ENCODE results near the gene SHC2.

DNA sequence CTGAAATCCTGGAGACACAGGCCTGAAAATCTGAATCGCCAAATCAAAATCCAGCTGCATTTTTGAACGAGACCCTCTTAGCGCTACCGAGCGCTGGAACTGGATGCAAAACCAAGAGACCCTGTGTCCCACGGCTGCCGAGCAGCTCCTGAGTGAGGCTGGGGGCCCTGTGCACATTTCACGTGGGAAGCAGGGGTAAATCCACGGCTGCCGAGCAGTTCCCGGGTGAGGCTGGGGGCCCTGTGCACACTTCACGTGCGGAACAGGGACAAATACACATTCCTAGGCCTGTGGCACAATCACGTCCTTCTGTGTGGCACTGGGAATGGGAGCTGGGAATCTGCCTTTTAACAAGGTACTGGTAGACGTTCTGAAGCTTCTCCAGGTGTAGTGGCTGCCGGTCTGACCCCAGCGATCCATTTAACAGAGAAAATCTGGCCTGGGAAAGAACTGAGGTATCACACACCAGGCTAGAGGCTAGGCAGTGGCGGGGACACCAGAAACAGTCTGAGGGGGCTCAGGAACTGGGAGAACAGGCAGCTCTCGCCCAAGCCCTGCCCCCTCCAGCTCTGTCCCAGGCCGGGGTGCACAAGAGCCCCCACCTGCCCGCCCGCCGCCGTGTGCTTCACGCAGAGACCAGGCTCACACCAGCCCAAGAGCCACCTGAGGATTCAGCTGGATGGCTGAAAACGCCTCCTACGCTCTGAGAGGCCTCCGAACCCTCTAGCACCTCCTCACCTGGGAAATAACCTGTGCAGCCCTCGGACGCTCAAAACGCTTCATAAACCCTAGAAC, 40.9 kb downstream of the SHC2 start:
- TF ChIP-seq, protein P1, sequence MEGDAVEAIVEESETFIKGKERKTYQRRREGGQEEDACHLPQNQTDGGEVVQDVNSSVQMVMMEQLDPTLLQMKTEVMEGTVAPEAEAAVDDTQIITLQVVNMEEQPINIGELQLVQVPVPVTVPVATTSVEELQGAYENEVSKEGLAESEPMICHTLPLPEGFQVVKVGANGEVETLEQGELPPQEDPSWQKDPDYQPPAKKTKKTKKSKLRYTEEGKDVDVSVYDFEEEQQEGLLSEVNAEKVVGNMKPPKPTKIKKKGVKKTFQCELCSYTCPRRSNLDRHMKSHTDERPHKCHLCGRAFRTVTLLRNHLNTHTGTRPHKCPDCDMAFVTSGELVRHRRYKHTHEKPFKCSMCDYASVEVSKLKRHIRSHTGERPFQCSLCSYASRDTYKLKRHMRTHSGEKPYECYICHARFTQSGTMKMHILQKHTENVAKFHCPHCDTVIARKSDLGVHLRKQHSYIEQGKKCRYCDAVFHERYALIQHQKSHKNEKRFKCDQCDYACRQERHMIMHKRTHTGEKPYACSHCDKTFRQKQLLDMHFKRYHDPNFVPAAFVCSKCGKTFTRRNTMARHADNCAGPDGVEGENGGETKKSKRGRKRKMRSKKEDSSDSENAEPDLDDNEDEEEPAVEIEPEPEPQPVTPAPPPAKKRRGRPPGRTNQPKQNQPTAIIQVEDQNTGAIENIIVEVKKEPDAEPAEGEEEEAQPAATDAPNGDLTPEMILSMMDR (conservative IDR thresholded peaks at IDR 0.05; ENCODE audit: low read depth in 2 of 2): no peak
- TF ChIP-seq EZH2phosphoT487 (IDR thresholded peaks at IDR 0.05; ENCODE audit: unreplicated experiment) (no peak), POLR2AphosphoS5 (IDR thresholded peaks at IDR 0.05; ENCODE audit: low read depth) (no peak), EZH2 (IDR thresholded peaks at IDR 0.05; ENCODE audit: low read depth, unreplicated experiment) (no peak), CREB1 (CRISPR knock-in tag; IDR thresholded peaks at IDR 0.05; ENCODE audit: low read depth) (no peak), ZNF114 (CRISPR knock-in tag; IDR thresholded peaks at IDR 0.05) (no peak), ZNF331 (CRISPR knock-in tag; IDR thresholded peaks at IDR 0.05; ENCODE audit: low read depth) (no peak), NANOG (IDR thresholded peaks at IDR 0.05; ENCODE audit: borderline replicate concordance) (no peak)
- TF ChIP-seq, protein P2, sequence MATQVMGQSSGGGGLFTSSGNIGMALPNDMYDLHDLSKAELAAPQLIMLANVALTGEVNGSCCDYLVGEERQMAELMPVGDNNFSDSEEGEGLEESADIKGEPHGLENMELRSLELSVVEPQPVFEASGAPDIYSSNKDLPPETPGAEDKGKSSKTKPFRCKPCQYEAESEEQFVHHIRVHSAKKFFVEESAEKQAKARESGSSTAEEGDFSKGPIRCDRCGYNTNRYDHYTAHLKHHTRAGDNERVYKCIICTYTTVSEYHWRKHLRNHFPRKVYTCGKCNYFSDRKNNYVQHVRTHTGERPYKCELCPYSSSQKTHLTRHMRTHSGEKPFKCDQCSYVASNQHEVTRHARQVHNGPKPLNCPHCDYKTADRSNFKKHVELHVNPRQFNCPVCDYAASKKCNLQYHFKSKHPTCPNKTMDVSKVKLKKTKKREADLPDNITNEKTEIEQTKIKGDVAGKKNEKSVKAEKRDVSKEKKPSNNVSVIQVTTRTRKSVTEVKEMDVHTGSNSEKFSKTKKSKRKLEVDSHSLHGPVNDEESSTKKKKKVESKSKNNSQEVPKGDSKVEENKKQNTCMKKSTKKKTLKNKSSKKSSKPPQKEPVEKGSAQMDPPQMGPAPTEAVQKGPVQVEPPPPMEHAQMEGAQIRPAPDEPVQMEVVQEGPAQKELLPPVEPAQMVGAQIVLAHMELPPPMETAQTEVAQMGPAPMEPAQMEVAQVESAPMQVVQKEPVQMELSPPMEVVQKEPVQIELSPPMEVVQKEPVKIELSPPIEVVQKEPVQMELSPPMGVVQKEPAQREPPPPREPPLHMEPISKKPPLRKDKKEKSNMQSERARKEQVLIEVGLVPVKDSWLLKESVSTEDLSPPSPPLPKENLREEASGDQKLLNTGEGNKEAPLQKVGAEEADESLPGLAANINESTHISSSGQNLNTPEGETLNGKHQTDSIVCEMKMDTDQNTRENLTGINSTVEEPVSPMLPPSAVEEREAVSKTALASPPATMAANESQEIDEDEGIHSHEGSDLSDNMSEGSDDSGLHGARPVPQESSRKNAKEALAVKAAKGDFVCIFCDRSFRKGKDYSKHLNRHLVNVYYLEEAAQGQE (IDR thresholded peaks at IDR 0.05; ENCODE audit: unreplicated experiment): no peak
- TF ChIP-seq, protein P3, sequence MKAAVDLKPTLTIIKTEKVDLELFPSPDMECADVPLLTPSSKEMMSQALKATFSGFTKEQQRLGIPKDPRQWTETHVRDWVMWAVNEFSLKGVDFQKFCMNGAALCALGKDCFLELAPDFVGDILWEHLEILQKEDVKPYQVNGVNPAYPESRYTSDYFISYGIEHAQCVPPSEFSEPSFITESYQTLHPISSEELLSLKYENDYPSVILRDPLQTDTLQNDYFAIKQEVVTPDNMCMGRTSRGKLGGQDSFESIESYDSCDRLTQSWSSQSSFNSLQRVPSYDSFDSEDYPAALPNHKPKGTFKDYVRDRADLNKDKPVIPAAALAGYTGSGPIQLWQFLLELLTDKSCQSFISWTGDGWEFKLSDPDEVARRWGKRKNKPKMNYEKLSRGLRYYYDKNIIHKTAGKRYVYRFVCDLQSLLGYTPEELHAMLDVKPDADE (IDR thresholded peaks at IDR 0.05): no peak
- TF ChIP-seq, protein P4, sequence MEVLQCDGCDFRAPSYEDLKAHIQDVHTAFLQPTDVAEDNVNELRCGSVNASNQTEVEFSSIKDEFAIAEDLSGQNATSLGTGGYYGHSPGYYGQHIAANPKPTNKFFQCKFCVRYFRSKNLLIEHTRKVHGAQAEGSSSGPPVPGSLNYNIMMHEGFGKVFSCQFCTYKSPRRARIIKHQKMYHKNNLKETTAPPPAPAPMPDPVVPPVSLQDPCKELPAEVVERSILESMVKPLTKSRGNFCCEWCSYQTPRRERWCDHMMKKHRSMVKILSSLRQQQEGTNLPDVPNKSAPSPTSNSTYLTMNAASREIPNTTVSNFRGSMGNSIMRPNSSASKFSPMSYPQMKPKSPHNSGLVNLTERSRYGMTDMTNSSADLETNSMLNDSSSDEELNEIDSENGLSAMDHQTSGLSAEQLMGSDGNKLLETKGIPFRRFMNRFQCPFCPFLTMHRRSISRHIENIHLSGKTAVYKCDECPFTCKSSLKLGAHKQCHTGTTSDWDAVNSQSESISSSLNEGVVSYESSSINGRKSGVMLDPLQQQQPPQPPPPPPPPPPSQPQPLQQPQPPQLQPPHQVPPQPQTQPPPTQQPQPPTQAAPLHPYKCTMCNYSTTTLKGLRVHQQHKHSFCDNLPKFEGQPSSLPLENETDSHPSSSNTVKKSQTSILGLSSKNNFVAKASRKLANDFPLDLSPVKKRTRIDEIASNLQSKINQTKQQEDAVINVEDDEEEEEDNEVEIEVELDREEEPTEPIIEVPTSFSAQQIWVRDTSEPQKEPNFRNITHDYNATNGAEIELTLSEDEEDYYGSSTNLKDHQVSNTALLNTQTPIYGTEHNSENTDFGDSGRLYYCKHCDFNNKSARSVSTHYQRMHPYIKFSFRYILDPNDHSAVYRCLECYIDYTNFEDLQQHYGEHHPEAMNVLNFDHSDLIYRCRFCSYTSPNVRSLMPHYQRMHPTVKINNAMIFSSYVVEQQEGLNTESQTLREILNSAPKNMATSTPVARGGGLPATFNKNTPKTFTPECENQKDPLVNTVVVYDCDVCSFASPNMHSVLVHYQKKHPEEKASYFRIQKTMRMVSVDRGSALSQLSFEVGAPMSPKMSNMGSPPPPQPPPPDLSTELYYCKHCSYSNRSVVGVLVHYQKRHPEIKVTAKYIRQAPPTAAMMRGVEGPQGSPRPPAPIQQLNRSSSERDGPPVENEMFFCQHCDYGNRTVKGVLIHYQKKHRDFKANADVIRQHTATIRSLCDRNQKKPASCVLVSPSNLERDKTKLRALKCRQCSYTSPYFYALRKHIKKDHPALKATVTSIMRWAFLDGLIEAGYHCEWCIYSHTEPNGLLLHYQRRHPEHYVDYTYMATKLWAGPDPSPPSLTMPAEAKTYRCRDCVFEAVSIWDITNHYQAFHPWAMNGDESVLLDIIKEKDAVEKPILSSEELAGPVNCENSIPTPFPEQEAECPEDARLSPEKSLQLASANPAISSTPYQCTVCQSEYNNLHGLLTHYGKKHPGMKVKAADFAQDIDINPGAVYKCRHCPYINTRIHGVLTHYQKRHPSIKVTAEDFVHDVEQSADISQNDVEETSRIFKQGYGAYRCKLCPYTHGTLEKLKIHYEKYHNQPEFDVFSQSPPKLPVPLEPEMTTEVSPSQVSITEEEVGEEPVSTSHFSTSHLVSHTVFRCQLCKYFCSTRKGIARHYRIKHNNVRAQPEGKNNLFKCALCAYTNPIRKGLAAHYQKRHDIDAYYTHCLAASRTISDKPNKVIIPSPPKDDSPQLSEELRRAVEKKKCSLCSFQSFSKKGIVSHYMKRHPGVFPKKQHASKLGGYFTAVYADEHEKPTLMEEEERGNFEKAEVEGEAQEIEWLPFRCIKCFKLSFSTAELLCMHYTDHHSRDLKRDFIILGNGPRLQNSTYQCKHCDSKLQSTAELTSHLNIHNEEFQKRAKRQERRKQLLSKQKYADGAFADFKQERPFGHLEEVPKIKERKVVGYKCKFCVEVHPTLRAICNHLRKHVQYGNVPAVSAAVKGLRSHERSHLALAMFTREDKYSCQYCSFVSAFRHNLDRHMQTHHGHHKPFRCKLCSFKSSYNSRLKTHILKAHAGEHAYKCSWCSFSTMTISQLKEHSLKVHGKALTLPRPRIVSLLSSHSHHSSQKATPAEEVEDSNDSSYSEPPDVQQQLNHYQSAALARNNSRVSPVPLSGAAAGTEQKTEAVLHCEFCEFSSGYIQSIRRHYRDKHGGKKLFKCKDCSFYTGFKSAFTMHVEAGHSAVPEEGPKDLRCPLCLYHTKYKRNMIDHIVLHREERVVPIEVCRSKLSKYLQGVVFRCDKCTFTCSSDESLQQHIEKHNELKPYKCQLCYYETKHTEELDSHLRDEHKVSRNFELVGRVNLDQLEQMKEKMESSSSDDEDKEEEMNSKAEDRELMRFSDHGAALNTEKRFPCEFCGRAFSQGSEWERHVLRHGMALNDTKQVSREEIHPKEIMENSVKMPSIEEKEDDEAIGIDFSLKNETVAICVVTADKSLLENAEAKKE (CRISPR knock-in tag; IDR thresholded peaks at IDR 0.05): no peak

Data from GM23338 (cell line).